SH-SY5Y (cell line): Measurements from ENCODE around the gene KHNYN.

Experiments
- GATA2 ChIP-seq: IDR thresholded peaks from 2 replicates; pipeline ENCODE4 v1.6.1; 2011; ENCODE audit warnings: mild to moderate bottlenecking, low read depth, low read length
- GATA3 ChIP-seq: IDR thresholded peaks from 2 replicates; pipeline ENCODE4 v1.6.1; 2011; ENCODE audit warnings: low read depth, mild to moderate bottlenecking, low read length, moderate library complexity

- TF ChIP-seq GATA3, result no peak
- no peak for TF ChIP-seq GATA2
Measured at GRCh38 chr14:24414732-24415420, 14.9 kb upstream of the KHNYN start.
